Suprapubic skin (tissue), 4 donors: ENCODE measurements around the gene PEDS1. TPM values are rescaled to one million over a fixed set of nuclear protein-coding genes. Genes with fewer than 3 reads are reported as not detected.
A peak's percentile ranks its signal among the peaks of the same experiment; 100 is the strongest.
"Not testable (repeated sequence)": the region's sequence is repeated elsewhere in the genome, so short reads cannot be mapped to it uniquely, and the experiment has no call there.

Experiments
- DNase-seq, 2 donors: peaks; one replicate each; pipeline ENCODE4 v3.0.0-alpha.2; 2019; ENCODE audit warnings: low spot score in 2 of 2
- H3K27ac ChIP-seq: fragments of 200-600 bp; sonication (generic); one replicate; pipeline ENCODE4 v1.5.1; 2019
- H3K27me3 ChIP-seq: fragments of 200-600 bp; sonication (generic); one replicate; pipeline ENCODE4 v1.5.1; 2019
- H3K36me3 ChIP-seq: fragments of 200-600 bp; sonication (generic); one replicate; pipeline ENCODE4 v1.5.1; 2019
- H3K4me1 ChIP-seq: fragments of 200-600 bp; sonication (generic); one replicate; pipeline ENCODE4 v1.5.1; 2019
- H3K4me3 ChIP-seq: fragments of 200-600 bp; sonication (generic); one replicate; pipeline ENCODE4 v1.5.1; 2019; ENCODE audit warnings: mild to moderate bottlenecking
- H3K9me3 ChIP-seq: fragments of 200-600 bp; sonication (generic); one replicate; pipeline ENCODE4 v1.5.1; 2019
- EP300 ChIP-seq: sonication (generic); formaldehyde crosslinking; IDR thresholded peaks from one replicate; pipeline ENCODE4 v1.6.1; 2017; ENCODE audit warnings: antibody characterized with exemption
- POLR2A ChIP-seq, 2 donors: fragments of 450-650 bp; IDR thresholded peaks; one replicate each; pipeline ENCODE4 v1.6.1; 2017; ENCODE audit warnings: antibody characterized with exemption in 2 of 2, mild to moderate bottlenecking in 2 of 2, moderate library complexity in 2 of 2
- POLR2AphosphoS5 ChIP-seq, 3 donors: sonication (generic); formaldehyde crosslinking; IDR thresholded peaks; one replicate each; pipeline ENCODE4 v1.6.1; 2017; ENCODE audit warnings: antibody characterized with exemption in 3 of 3
- WGBS: methylation state at CpG from one replicate; pipeline ENCODE4 v1.1.5; 2018; 5-methylcytosine and 5-hydroxymethylcytosine counted together
- total RNA-seq, 4 donors: library from RNA; depleted of rRNA; stranded (reverse); fragments of >200 nt; gene quantifications; one replicate each; pipeline ENCODE4 v1.1.0, GENCODE V29; 2016
- TF ChIP-seq, protein P1 (sequence below), 2 donors: fragments of 200-600 bp in 1 of 2; fragments of 450-650 bp in 1 of 2; sonication (generic) in 1 of 2; IDR thresholded peaks; one replicate each; pipeline ENCODE4 v1.5.1; 2016 to 2019; ENCODE audit warnings: antibody characterized with exemption in 2 of 2, mild to moderate bottlenecking in 1 of 2, moderate library complexity in 1 of 2

PEDS1 gene
- total RNA-seq, 4 donors from 2014 or later = 30.5 to 82.2 (median 57.3) TPM

GRCh38 chr20:50140339-50140859 is 13.1 kb downstream of the PEDS1 start:
- Histone ChIP-seq H3K4me3 (no peak overlapping the region), H3K9me3 (no peaks in the 10 kb centered on the region), H3K27ac (peak overlapping the region; percentile 80), H3K27me3 (no peaks in the 10 kb centered on the region), H3K4me1 (peaks cover 85% of the 10 kb centered on the region), H3K36me3 (peaks cover 34% of the 10 kb centered on the region)
- TF ChIP-seq EP300 = no peak
- TF ChIP-seq POLR2A (IDR thresholded peaks at IDR 0.05) = no peak
- TF ChIP-seq, protein P1, sequence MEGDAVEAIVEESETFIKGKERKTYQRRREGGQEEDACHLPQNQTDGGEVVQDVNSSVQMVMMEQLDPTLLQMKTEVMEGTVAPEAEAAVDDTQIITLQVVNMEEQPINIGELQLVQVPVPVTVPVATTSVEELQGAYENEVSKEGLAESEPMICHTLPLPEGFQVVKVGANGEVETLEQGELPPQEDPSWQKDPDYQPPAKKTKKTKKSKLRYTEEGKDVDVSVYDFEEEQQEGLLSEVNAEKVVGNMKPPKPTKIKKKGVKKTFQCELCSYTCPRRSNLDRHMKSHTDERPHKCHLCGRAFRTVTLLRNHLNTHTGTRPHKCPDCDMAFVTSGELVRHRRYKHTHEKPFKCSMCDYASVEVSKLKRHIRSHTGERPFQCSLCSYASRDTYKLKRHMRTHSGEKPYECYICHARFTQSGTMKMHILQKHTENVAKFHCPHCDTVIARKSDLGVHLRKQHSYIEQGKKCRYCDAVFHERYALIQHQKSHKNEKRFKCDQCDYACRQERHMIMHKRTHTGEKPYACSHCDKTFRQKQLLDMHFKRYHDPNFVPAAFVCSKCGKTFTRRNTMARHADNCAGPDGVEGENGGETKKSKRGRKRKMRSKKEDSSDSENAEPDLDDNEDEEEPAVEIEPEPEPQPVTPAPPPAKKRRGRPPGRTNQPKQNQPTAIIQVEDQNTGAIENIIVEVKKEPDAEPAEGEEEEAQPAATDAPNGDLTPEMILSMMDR (IDR thresholded peaks at IDR 0.05) = no peak
- no peak for TF ChIP-seq POLR2AphosphoS5 (IDR thresholded peaks at IDR 0.05)
- DNase-seq = no peak
- WGBS = 68% methylated on average over 11 of the region's 11 CpGs

GRCh38 chr20:50138479-50139393 is 14.8 kb downstream of the PEDS1 start:
- no peak for DNase-seq
- peaks cover 72% of the 10 kb centered on the region for H3K4me1 ChIP-seq
- H3K9me3 ChIP-seq = no peaks in the 10 kb centered on the region
- peaks cover 46% of the 10 kb centered on the region for H3K36me3 ChIP-seq
- H3K27ac ChIP-seq = peak overlapping the region; percentile 80
- no peak overlapping the region for H3K4me3 ChIP-seq
- H3K27me3 ChIP-seq = no peaks in the 10 kb centered on the region
- no peak for TF ChIP-seq POLR2AphosphoS5 (IDR thresholded peaks at IDR 0.05)
- TF ChIP-seq, protein P1 (IDR thresholded peaks at IDR 0.05) = no peak
- TF ChIP-seq POLR2A (IDR thresholded peaks at IDR 0.05) = no peak
- TF ChIP-seq EP300 = no peak
- WGBS = 61% methylated on average over 20 of the region's 29 CpGs

DNA sequence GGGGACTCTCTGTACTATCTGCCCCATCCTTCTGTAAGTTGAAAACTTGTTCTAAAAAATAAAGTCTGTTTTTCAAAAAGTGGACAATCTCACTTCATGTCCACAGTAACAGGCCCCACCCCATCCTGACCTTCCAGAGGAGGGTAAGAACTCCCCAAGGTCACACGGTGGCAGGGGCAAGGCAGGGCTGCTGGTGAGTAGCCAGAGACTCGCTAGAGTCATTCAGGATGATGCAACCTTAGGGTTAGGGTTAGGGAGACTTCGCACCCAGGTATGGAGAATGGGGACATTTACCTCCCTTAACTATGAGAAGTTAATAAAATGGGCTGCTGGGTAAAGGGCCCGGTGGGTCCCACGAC is 15.4 kb downstream of the PEDS1 start:
- peaks cover 47% of the 10 kb centered on the region for H3K36me3 ChIP-seq
- H3K9me3 ChIP-seq = no peaks in the 10 kb centered on the region
- 50% methylated on average over 3 of the region's 5 CpGs for WGBS
- no peak overlapping the region for H3K4me3 ChIP-seq
- H3K27ac ChIP-seq = peak overlapping the region; percentile 80
- peaks cover 72% of the 10 kb centered on the region for H3K4me1 ChIP-seq
- TF ChIP-seq POLR2AphosphoS5 (IDR thresholded peaks at IDR 0.05) = no peak
- no peak for TF ChIP-seq POLR2A (IDR thresholded peaks at IDR 0.05)
- no peak for TF ChIP-seq EP300
- TF ChIP-seq, protein P1 (IDR thresholded peaks at IDR 0.05) = no peak
- no peak for DNase-seq
- no peaks in the 10 kb centered on the region for H3K27me3 ChIP-seq

- H3K4me3 ChIP-seq, DNase-seq, H3K9me3 ChIP-seq, H3K27me3 ChIP-seq: not testable (repeated sequence)
- 68% methylated on average over 13 of the region's 13 CpGs for WGBS
- TF ChIP-seq POLR2AphosphoS5 (IDR thresholded peaks at IDR 0.05) = peak in 1 of 3 donors; percentile 64
- Histone ChIP-seq H3K27ac (peak overlapping the region; percentile 80), H3K4me1 (peaks cover 69% of the 10 kb centered on the region), H3K36me3 (peaks cover 45% of the 10 kb centered on the region)
Observed at GRCh38 chr20:50137702-50138101, 15.8 kb downstream of the PEDS1 start.

DNA sequence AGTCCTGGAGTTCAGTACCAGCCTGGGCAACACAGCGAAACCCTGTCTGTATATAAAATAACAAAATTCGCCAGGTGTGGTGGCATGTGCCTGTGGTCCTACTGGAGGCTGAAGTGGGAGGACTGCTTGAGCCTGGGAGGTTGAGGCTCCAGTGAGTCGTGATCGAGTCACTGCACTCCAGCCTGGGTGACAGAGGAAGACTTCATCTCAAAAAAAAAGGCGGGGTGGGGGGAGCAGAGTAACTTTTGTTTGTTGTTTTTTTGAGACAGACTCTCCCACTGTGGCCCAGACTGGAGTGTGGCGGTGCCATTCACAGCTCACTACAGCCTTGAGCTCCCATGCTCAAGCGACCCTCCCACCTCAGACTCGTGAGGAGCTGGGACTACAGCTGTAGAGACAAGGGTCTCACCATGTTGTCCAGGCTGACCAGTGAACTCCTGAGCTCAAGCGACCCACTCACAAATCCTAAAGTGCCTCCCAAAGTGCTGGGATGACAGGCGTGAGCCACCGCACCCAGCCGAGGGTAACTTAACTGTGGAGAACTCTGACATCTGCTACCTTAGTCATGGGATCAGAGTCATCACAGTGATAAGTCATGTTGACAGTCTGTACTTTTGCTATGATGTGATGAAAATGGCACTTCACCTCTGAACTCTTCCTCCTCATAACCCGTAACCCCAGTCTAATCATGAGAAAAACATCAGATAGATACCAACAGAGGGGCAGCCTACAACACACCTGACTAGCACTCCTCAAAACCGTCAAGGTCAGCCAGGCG is 16.5 kb downstream of the PEDS1 start:
- no peak for DNase-seq
- Histone ChIP-seq H3K4me1 (peaks cover 62% of the 10 kb centered on the region), H3K4me3 (no peak overlapping the region), H3K27me3 (no peaks in the 10 kb centered on the region), H3K9me3 (no peaks in the 10 kb centered on the region), H3K36me3 (peaks cover 38% of the 10 kb centered on the region), H3K27ac (peak overlapping the region; percentile 80)
- WGBS = 93% methylated on average over 15 of the region's 15 CpGs
- TF ChIP-seq, protein P1 (IDR thresholded peaks at IDR 0.05) = no peak
- TF ChIP-seq POLR2A (IDR thresholded peaks at IDR 0.05) (no peak), POLR2AphosphoS5 (IDR thresholded peaks at IDR 0.05) (no peak), EP300 (no peak)

DNA sequence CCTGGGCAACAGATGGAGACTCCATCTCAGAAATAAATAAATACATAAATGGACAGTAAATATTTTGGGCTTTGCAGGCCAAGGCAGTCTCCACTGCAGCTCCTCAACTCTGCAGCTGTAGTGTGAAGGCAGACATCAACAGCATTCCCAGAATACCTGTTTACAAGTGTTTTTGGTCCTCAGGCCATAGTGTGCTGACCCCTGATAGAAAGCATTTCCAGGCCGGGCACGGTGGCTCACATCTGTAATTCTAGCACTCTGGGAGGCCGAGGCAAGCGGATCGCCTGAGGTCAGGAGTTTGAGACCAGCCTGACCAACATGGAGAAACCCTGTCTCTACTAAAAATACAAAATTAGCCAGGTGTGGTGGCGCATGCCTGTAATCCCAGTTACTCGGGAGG is 18.4 kb downstream of the PEDS1 start:
- Histone ChIP-seq H3K36me3 (peaks cover 24% of the 10 kb centered on the region), H3K4me1 (peaks cover 44% of the 10 kb centered on the region)
- not testable (repeated sequence) for H3K27ac ChIP-seq, H3K9me3 ChIP-seq, H3K27me3 ChIP-seq, DNase-seq, H3K4me3 ChIP-seq
- 96% methylated on average over 7 of the region's 7 CpGs for WGBS
